Hepatocyte (in vitro differentiated cells): Measurements from ENCODE around the gene CAPN2. TPM values are rescaled to one million over a fixed set of nuclear protein-coding genes. Genes with fewer than 3 reads are reported as not detected.
"Not testable (repeated sequence)": the region's sequence is repeated elsewhere in the genome, so short reads cannot be mapped to it uniquely, and the experiment has no call there.

Experiments
- DNase-seq: peaks from one replicate; pipeline ENCODE4 v3.0.0-alpha.2; 2016; ENCODE audit warnings: low spot score
- H2AFZ ChIP-seq: fragments of 200-600 bp; sonication (generic); 2 replicates; pipeline ENCODE4 v1.6.0; 2016; ENCODE audit warnings: antibody characterized with exemption, mild to moderate bottlenecking
- H3K27ac ChIP-seq: fragments of 200-600 bp; sonication (generic); 2 replicates; pipeline ENCODE4 v1.5.1; 2016; ENCODE audit warnings: mild to moderate bottlenecking
- H3K27me3 ChIP-seq: fragments of 200-600 bp; sonication (generic); 2 replicates; pipeline ENCODE4 v1.6.1; 2016
- H3K36me3 ChIP-seq: fragments of 200-600 bp; sonication (generic); replicated peaks from 2 replicates; pipeline ENCODE4 v1.5.1; 2016; ENCODE audit warnings: low read depth; ENCODE audit not compliant: insufficient read depth
- H3K4me1 ChIP-seq: fragments of 200-600 bp; sonication (generic); 2 replicates; pipeline ENCODE4 v1.5.1; 2016; ENCODE audit warnings: mild to moderate bottlenecking, moderate library complexity; ENCODE audit not compliant: insufficient read depth
- H3K4me2 ChIP-seq: fragments of 200-600 bp; sonication (generic); 2 replicates; pipeline ENCODE4 v1.6.0; 2016
- H3K4me3 ChIP-seq: fragments of 200-600 bp; sonication (generic); 2 replicates; pipeline ENCODE4 v1.5.1; 2016; ENCODE audit warnings: mild to moderate bottlenecking
- H3K79me2 ChIP-seq: fragments of 200-600 bp; sonication (generic); 2 replicates; pipeline ENCODE4 v1.6.0; 2017; ENCODE audit warnings: mild to moderate bottlenecking
- H3K9me2 ChIP-seq: fragments of 200-600 bp; sonication (generic); replicated peaks from 2 replicates; pipeline ENCODE4 v1.6.0; 2017; ENCODE audit warnings: mild to moderate bottlenecking; ENCODE audit not compliant: insufficient read depth
- H3K9me3 ChIP-seq: fragments of 200-600 bp; sonication (generic); 2 replicates; pipeline ENCODE4 v1.5.1; 2016; ENCODE audit warnings: low read depth, mild to moderate bottlenecking
- H4K20me1 ChIP-seq: fragments of 200-600 bp; sonication (generic); 2 replicates; pipeline ENCODE4 v1.6.0; 2016; ENCODE audit warnings: mild to moderate bottlenecking; ENCODE audit not compliant: insufficient read depth, poor library complexity, severe bottlenecking
- EZH2 ChIP-seq: fragments of 200-600 bp; sonication (generic); IDR thresholded peaks from 2 replicates; pipeline ENCODE4 v1.6.1; 2016; ENCODE audit warnings: antibody characterized with exemption, mild to moderate bottlenecking, borderline replicate concordance
- EZH2phosphoT487 ChIP-seq: fragments of 200-600 bp; sonication (generic); IDR thresholded peaks from one replicate; pipeline ENCODE4 v1.6.1; 2018; ENCODE audit warnings: antibody characterized with exemption, mild to moderate bottlenecking, low read depth, moderate library complexity; ENCODE audit not compliant: unreplicated experiment, severe bottlenecking
- WGBS: methylation state at CpG from one replicate; pipeline ENCODE4 v1.1.6; 2016; ENCODE audit warnings: low lambda C conversion rate; ENCODE audit errors: missing lambda C conversion rate; 5-methylcytosine and 5-hydroxymethylcytosine counted together
- polyA plus RNA-seq: library from polyadenylated mRNA; unstranded; fragments of >200 nt; fragmentation: Nextera tagmentation; extraction: Ambion mirVana; gene quantifications from 2 replicates; pipeline ENCODE4 v1.2.1, GENCODE V29; 2016
- total RNA-seq: library from RNA; depleted of rRNA; stranded (reverse); fragments of >200 nt; gene quantifications from 2 replicates; pipeline ENCODE4 v1.2.3, GENCODE V29; 2014
- TF ChIP-seq, protein P1 (sequence below): fragments of 200-600 bp; sonication (generic); IDR thresholded peaks from 2 replicates; pipeline ENCODE4 v1.5.1; 2016; ENCODE audit warnings: antibody characterized with exemption, mild to moderate bottlenecking; ENCODE audit not compliant: poor library complexity

The CAPN2 gene
- total and polyA plus RNA-seq, 2 experiments from 2014 or later, result 147 to 162 TPM

- no peak for TF ChIP-seq EZH2
- TF ChIP-seq EZH2phosphoT487, result no peak
- TF ChIP-seq, protein P1, sequence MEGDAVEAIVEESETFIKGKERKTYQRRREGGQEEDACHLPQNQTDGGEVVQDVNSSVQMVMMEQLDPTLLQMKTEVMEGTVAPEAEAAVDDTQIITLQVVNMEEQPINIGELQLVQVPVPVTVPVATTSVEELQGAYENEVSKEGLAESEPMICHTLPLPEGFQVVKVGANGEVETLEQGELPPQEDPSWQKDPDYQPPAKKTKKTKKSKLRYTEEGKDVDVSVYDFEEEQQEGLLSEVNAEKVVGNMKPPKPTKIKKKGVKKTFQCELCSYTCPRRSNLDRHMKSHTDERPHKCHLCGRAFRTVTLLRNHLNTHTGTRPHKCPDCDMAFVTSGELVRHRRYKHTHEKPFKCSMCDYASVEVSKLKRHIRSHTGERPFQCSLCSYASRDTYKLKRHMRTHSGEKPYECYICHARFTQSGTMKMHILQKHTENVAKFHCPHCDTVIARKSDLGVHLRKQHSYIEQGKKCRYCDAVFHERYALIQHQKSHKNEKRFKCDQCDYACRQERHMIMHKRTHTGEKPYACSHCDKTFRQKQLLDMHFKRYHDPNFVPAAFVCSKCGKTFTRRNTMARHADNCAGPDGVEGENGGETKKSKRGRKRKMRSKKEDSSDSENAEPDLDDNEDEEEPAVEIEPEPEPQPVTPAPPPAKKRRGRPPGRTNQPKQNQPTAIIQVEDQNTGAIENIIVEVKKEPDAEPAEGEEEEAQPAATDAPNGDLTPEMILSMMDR, result no peak
- Histone ChIP-seq H4K20me1 (peaks cover 26% of the 10 kb centered on the region), H3K4me3 (no peak overlapping the region), H3K4me2 (no peak overlapping the region), H3K9me3 (no peaks in the 10 kb centered on the region), H3K9me2 (no peaks in the 10 kb centered on the region), H3K27me3 (no peaks in the 10 kb centered on the region), H3K4me1 (peaks cover 20% of the 10 kb centered on the region), H3K36me3 (no peaks in the 10 kb centered on the region), H2AFZ (no peak overlapping the region), H3K79me2 (peaks cover 60% of the 10 kb centered on the region), H3K27ac (no peak overlapping the region)
- DNase-seq, result no peak
Observed at GRCh38 chr1:223813645-223814044, 101.3 kb downstream of the CAPN2 start.

DNA sequence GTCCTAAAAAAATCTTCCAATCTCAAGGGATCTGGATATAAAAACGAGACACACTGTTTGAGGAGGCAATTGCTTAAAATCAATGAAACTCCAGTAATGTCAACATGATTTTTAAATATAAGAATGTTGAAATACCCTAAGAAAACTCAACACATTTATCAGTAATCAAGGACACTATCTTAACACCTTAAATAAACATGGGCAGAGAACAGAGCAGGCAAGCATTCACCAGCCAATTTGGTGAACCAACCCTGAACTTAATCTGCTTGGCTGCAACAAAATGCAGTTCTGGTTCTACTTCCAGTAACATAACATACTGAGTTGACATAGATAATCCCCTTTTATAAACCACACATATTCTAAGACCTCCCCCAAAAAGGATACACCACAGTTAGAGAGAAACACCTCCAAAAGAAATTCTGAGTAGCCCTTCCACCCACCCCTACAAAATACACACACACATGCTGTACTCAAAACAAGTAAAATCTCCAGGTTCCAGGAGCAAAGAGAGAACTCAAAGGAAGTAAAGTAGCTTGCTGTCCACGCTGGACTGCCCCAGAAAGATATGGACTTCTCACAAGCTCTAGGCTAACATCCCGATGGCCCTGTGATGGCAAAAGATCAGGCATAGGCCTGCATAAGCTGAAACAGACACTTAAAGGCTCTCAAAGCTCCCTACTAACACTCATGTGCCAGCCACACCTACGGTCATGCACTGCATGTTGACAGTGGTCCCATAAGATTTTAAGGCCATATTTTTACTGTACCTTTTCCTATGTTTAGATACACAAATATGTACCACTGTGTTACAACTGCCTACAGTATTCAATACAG lies 102.9 kb downstream of the CAPN2 start:
- Histone ChIP-seq H3K4me1 (peaks cover 20% of the 10 kb centered on the region), H3K79me2 (peaks cover 63% of the 10 kb centered on the region), H3K9me3 (no peaks in the 10 kb centered on the region), H4K20me1 (peaks cover 26% of the 10 kb centered on the region), H2AFZ (no peak overlapping the region), H3K4me2 (peak overlapping the region; percentile 19), H3K27me3 (no peaks in the 10 kb centered on the region), H3K27ac (peak overlapping the region; percentile 33), H3K9me2 (no peaks in the 10 kb centered on the region), H3K4me3 (no peak overlapping the region), H3K36me3 (no peaks in the 10 kb centered on the region)
- 52% methylated on average over 4 of the region's 4 CpGs for WGBS
- TF ChIP-seq EZH2phosphoT487 (no peak), EZH2 (no peak)
- TF ChIP-seq, protein P1, result no peak
- DNase-seq, result no peak

- peaks cover 29% of the 10 kb centered on the region for H4K20me1 ChIP-seq
- no peaks in the 10 kb centered on the region for H3K36me3 ChIP-seq
- H3K4me2 ChIP-seq, result no peak overlapping the region
- H3K9me3 ChIP-seq, result no peaks in the 10 kb centered on the region
- DNase-seq, result no peak
- no peaks in the 10 kb centered on the region for H3K27me3 ChIP-seq
- WGBS, result 90% methylated on average over 3 of the region's 3 CpGs
- H3K4me1 ChIP-seq, result peaks cover 20% of the 10 kb centered on the region
- H3K79me2 ChIP-seq, result peaks cover 69% of the 10 kb centered on the region
- peak overlapping the region; percentile 33 for H3K27ac ChIP-seq
- H3K4me3 ChIP-seq, result no peak overlapping the region
- TF ChIP-seq, protein P1, result no peak
- TF ChIP-seq EZH2phosphoT487, result no peak
- TF ChIP-seq EZH2, result no peak
- no peak overlapping the region for H2AFZ ChIP-seq
- H3K9me2 ChIP-seq, result no peaks in the 10 kb centered on the region
Observed at GRCh38 chr1:223815865-223816264, 103.5 kb downstream of the CAPN2 start.

GRCh38 chr1:223817265-223817664 lies 104.9 kb downstream of the CAPN2 start:
- H3K9me2 ChIP-seq, result not testable (repeated sequence)
- Histone ChIP-seq H3K79me2 (peaks cover 83% of the 10 kb centered on the region), H3K4me1 (peaks cover 20% of the 10 kb centered on the region)

More at GRCh38 chr1:223817265-223817664, 104.9 kb downstream of the CAPN2 start:
- peaks cover 43% of the 10 kb centered on the region for H4K20me1 ChIP-seq
- not testable (repeated sequence) for H3K36me3 ChIP-seq, H3K27ac ChIP-seq, DNase-seq, H3K4me3 ChIP-seq, H2AFZ ChIP-seq, H3K9me3 ChIP-seq, H3K4me2 ChIP-seq, H3K27me3 ChIP-seq
